GM12878 (cell line): Measurements from ENCODE around the gene COTL1. TPM values are rescaled to one million over a fixed set of nuclear protein-coding genes. Genes with fewer than 3 reads are reported as not detected.

Experiments used
- ASH2L ChIP-seq: fragments of 300-600, 200-600 bp; sonication (generic); IDR thresholded peaks from 2 replicates; pipeline ENCODE4 v1.6.1; 2017; ENCODE audit warnings: low read depth, mild to moderate bottlenecking, borderline replicate concordance
- ATF2 ChIP-seq: IDR thresholded peaks from 2 replicates; pipeline ENCODE4 v1.6.1; 2012; ENCODE audit warnings: low read length, inconsistent platforms
- CREB1 ChIP-seq: IDR thresholded peaks from 2 replicates; pipeline ENCODE4 v1.6.1; 2012; ENCODE audit warnings: low read depth, mild to moderate bottlenecking, inconsistent platforms
- FOS ChIP-seq: IDR thresholded peaks from 3 replicates; pipeline ENCODE4 v1.6.1; 2011; ENCODE audit warnings: borderline replicate concordance; ENCODE audit not compliant: insufficient read length; ENCODE audit errors: extremely low read depth
- IRF5 ChIP-seq: fragments of 450-650 bp; IDR thresholded peaks from 2 replicates; pipeline ENCODE4 v1.6.1; 2017; ENCODE audit warnings: borderline replicate concordance
- PAX5 ChIP-seq: IDR thresholded peaks from 2 replicates; pipeline ENCODE4 v1.6.1; 2011; ENCODE audit warnings: low read depth, low read length, borderline replicate concordance
- RELA ChIP-seq: fragments of 450-650 bp; IDR thresholded peaks from 2 replicates; pipeline ENCODE4 v1.8.0; 2014; ENCODE audit warnings: borderline replicate concordance; ENCODE audit not compliant: partially characterized antibody
- SREBF1 ChIP-seq: IDR thresholded peaks from 2 replicates; pipeline ENCODE4 v1.6.1; 2012; ENCODE audit warnings: mild to moderate bottlenecking, low read length
- SREBF2 ChIP-seq: IDR thresholded peaks from 2 replicates; pipeline ENCODE4 v1.6.1; 2012; ENCODE audit warnings: mild to moderate bottlenecking, low read length
- ZSCAN29 ChIP-seq: fragments of 450-650 bp; IDR thresholded peaks from 2 replicates; pipeline ENCODE4 v1.6.1; 2017; ENCODE audit warnings: mild to moderate bottlenecking, moderate library complexity
- polyA plus RNA-seq, 11 experiments: library from polyadenylated mRNA; depleted of rRNA in 4 of 11; unstranded in 6 of 11; stranded (reverse) in 5 of 11; fragments of >200 nt; fragmentation: Nextera tagmentation in 4 of 11; fragmentation: Illumina TruSeq in 1 of 11; extraction: Ambion mirVana in 4 of 11; extraction: Trizol in 1 of 11; gene quantifications; 1 replicate in 1 of 11; 2 replicates in 10 of 11; pipeline versions ENCODE4 v1.2.1 to v1.2.3, GENCODE V29; 2011 to 2016; ENCODE audit warnings: inconsistent platforms in 2 of 11, missing spikeins in 2 of 11, low read depth in 1 of 11
- total RNA-seq, 4 experiments: library from RNA; depleted of rRNA in 3 of 4; stranded (reverse); fragments of >200 nt in 3 of 4; fragmentation: Illumina TruSeq in 1 of 4; extraction: Trizol in 1 of 4; gene quantifications; 2 replicates each; pipeline versions ENCODE4 v1.2.1 to v1.2.3, GENCODE V29; 2013 to 2021

The COTL1 gene
- total and polyA plus RNA-seq, 10 of the 15 experiments (the other 5 are each of a cell fraction or from before 2014, with no cell fraction given): 140 to 894 (median 330) TPM

GRCh38 chr16:84614968-84615813 lies 2.7 kb downstream of the COTL1 start (continued):
- TF ChIP-seq ATF2 (no peak), IRF5 (no peak), RELA (no peak), PAX5 (no peak), CREB1 (no peak), FOS (no peak), ZSCAN29 (no peak), SREBF1 (no peak), ASH2L (no peak), SREBF2 (no peak)
